GM18505 (cell line): Measurements from ENCODE around the gene CCL8.

Experiments used
- ATAC-seq: cut with Tn5 transposase; IDR thresholded peaks from one replicate; pipeline ENCODE4 v1.9.1; 2021; ENCODE audit not compliant: unreplicated experiment
- POLR2A ChIP-seq: IDR thresholded peaks from 4 replicates; pipeline ENCODE4 v1.6.1; 2011; ENCODE audit warnings: borderline replicate concordance; ENCODE audit not compliant: insufficient read depth, insufficient read length; ENCODE audit errors: extremely low read depth

CCL8 gene

GRCh38 chr17:34351096-34351495 is 31.9 kb downstream of the CCL8 start:
- no peak for TF ChIP-seq POLR2A
- no peak for ATAC-seq

GRCh38 chr17:34352191-34352590 is 33.0 kb downstream of the CCL8 start:
- ATAC-seq, result no peak
- no peak for TF ChIP-seq POLR2A

GRCh38 chr17:34354637-34355036 is 35.4 kb downstream of the CCL8 start:
- TF ChIP-seq POLR2A, result no peak
- no peak for ATAC-seq

GRCh38 chr17:34356194-34356593 is 37.0 kb downstream of the CCL8 start, which contains the start of gene CCL13:
Gene CCL13, plus strand, starts transcription at chr17:34356480. Its CDS starts 47 bp downstream, at chr17:34356527.
- no peak for ATAC-seq
- no peak for TF ChIP-seq POLR2A

GRCh38 chr17:34357398-34357797 is 38.2 kb downstream of the CCL8 start:
- TF ChIP-seq POLR2A, result no peak
- ATAC-seq, result no peak

GRCh38 chr17:34358631-34359030 is 39.4 kb downstream of the CCL8 start:
- no peak for ATAC-seq
- TF ChIP-seq POLR2A, result no peak

- TF ChIP-seq POLR2A, result no peak
- no peak for ATAC-seq
These were observed 41.5 kb downstream of the CCL8 start for GRCh38 chr17:34360601-34361270.

GRCh38 chr17:34361478-34362061 is 42.3 kb downstream of the CCL8 start:
- no peak for TF ChIP-seq POLR2A
- peak; percentile 70 for ATAC-seq

- ATAC-seq, result no peak
- TF ChIP-seq POLR2A, result no peak
These were observed 44.0 kb downstream of the CCL8 start, which contains the start of gene CCL1 for GRCh38 chr17:34363183-34363661. Gene CCL1, minus strand, starts transcription at chr17:34363233. Its CDS starts 72 bp downstream, at chr17:34363161.

GRCh38 chr17:34364751-34365150 is 45.5 kb downstream of the CCL8 start:
- no peak for ATAC-seq
- no peak for TF ChIP-seq POLR2A

GRCh38 chr17:34365340-34365739 is 46.1 kb downstream of the CCL8 start:
- no peak for TF ChIP-seq POLR2A
- ATAC-seq, result no peak

- TF ChIP-seq POLR2A, result no peak
- ATAC-seq, result no peak
These were observed 46.8 kb downstream of the CCL8 start for GRCh38 chr17:34366010-34366409.

GRCh38 chr17:34366529-34367107 is 47.4 kb downstream of the CCL8 start:
- ATAC-seq, result no peak
- TF ChIP-seq POLR2A, result no peak
